ENCODE measurements around the gene PRRT4.

DNA sequence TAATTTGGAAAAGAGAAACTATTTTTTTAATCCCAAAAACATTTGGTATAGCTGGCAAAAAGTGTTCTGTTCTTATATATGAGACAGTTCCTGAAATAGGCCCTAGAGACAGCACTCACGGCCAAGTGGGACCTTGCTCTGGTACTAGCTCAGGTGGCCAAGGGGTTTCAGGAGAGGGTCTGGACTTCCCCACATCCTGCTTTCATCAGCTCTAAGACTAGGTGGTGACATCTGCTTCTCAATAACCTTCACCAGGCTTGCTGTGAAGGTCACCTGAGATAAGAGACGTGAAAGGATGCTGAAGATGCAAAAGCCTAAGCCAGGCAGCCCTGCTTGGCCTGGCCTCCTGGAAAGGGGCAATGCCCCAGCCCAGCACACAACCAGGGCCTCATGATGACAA is 58.4 kb downstream of the PRRT4 start:
- TF ChIP-seq POLR2A (IDR thresholded peaks at IDR 0.05; ENCODE audit: low read length) (no peak), GATA1 (IDR thresholded peaks at IDR 0.05; ENCODE audit: low read depth, low read length) (no peak)
